GM19193 (cell line): ENCODE measurements around the gene PFKM.

Experiments
- POLR2A ChIP-seq: IDR thresholded peaks from 4 replicates; pipeline ENCODE4 v1.6.1; 2011; ENCODE audit not compliant: insufficient read depth, insufficient read length; ENCODE audit errors: extremely low read depth

The PFKM gene

DNA sequence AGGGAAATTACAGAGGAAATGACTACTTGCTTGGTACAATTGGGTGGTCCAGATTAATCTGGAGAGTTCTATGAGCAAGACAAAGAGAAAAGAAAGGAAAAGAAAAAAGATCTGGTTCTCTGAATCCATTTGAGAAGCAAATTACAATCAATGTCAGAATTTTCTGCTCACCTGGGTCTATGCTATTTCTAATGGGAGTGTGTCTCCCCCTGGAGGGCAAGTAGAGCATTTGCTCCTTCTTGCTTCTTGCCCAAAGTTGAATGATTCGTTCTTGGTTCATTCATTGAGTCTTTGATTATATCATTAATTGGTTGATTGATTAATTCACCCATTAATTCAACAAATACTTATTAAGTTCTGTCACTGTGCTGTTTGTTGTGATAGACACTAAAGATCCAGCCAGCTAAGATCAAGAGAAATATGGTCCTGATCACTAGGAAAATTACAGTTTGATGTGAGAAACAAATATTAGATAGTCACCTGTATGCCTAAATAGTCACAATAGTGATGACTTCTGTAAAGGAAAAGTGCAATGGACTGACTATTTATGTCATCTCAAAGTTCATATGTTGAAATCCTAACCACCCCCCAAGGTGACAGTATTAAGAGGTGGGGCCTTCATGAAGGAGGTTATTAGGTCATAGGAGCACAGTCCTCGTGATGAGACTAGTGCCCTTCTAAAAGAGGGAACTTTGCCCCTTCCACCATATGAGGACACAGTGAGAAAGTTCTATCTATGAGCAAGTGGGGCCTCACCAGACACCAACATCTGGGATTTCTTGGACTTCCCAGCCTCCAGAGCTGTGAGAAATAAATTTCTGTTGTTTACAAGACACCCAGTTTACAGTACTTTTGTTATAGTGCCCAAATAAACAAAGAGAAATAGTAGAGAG, 46.2 kb downstream of the PFKM start:
- TF ChIP-seq POLR2A = no peak

DNA sequence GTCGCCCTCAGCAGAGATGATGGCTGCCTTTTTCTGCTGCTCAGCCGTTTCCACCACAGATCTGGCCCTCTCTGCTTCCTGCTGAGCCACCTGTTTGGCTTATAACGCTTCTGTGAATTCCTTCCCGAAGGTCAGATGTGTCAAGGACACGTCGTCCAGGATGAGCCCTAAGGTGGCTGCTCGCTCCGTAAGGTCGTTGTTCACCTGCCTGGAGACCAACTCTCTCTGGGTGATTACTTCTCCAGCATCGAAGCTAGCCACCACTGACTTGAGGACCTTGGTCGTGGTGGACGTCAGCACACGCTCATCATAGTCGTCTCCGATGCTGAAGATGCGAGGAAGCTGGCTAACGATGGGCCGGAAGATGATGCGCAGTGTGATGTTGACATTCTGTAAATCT, 49.8 kb downstream of the PFKM start:
- TF ChIP-seq POLR2A = no peak

DNA sequence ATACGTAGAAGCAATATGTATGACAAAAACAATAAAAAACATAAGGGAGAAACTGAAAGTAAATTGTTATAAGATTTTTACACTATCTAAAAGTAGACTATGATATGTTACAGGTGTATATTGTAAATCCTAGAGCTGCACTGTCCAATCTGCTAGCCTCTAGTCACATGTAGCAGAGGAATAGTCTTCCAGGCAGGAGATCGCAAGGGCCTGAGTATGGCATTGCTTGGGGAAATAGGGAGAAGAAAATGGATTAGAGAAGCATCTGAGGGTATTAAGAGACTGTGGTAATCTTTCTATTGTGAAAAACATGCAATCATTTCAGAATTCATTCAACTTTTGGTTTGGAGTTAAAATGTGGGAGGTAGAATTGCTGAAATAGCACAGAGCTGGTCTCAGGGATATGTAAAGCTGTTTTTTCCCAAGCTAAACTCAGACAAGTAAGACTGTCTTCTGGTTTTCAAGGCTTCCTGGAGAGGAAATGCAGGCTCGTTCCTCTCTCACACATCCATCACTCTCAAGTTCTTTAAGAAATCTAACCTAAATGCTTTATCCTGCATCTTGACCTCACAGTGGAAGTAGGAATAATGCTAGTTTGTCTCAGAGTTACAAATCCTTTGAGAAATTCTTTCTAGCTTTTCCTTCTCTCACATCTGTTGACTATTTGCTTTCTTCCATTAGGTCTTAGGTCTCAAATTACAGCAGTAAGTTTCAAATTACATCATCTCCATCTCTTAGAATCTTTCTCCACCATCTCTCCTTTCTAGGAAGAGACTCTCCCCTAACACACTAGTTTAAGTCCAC, 56.7 kb downstream of the PFKM start:
- no peak for TF ChIP-seq POLR2A

DNA sequence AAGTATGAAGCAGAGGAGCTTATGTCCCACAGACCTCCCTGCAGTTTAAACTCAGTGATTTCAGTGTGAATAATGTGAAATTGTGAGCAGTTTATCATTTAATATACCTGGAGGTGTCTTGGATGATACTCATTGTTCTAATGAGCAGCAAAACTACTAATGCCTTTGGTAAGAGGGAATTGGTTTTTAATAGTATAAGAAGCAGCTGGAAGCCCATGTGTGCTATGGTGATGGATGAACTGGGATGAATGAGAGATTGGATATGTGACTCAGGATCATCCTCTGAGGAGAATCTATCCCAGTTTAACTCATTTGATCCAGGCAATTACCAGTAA, 57.2 kb downstream of the PFKM start:
- TF ChIP-seq POLR2A = no peak

DNA sequence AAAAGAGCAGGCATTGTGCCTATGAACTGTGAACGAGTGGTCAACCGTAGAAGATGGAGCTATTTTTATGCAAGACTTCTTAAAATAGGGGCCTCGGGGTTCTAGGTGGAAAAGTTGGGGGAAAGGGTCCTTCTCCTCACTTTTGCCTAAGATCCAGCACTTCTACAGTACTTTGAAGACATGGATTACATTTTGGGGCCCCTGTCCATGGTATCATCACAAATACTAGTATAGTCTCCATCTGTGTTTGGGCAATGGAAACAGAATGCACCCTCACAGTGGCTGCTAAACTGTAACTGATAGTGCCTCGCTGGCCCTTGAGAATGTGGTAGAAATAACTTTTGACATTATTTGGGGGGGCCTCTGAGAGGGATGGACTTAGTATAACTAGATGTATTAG, 58.8 kb downstream of the PFKM start:
- TF ChIP-seq POLR2A = no peak

DNA sequence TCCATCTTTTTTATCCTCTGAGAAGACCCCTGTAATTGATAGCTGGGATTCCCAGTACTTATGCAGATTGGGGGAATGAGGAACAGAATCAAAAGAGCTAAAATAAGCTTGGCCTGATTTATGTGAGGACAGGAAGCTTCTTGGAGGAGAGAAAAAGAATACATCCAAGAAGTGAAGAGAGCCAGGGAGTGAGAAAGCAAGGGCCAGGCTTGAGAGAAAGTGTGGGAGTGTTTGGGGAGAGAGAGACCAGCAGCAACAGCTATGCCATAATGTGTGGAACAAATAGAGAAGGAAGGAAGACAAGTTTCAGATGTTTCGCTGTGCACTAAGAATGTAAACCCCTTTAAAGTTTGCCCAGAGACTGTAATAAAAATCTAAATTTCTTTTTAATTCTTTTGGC, 60.3 kb downstream of the PFKM start:
- TF ChIP-seq POLR2A = no peak

DNA sequence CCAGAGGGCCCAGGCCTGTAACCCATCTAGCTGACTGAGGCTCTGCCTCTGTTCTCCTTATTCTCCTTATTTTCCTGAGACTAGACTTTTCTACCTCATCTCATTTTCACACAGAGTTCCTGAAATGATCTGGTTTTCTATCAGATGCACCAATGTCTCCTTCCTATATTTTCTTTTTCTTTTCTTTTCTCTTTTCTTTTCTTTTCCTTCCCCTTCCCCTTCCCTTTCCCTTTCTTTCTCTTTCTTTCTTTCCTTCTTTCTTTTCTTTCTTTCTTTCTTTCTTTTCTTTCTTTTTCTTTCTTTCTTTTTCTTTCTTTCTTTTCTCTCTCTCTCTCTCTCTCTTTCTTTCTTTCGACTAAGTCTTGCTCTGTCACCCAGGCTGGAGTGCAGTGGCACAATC, 61.3 kb downstream of the PFKM start:
- no peak for TF ChIP-seq POLR2A

DNA sequence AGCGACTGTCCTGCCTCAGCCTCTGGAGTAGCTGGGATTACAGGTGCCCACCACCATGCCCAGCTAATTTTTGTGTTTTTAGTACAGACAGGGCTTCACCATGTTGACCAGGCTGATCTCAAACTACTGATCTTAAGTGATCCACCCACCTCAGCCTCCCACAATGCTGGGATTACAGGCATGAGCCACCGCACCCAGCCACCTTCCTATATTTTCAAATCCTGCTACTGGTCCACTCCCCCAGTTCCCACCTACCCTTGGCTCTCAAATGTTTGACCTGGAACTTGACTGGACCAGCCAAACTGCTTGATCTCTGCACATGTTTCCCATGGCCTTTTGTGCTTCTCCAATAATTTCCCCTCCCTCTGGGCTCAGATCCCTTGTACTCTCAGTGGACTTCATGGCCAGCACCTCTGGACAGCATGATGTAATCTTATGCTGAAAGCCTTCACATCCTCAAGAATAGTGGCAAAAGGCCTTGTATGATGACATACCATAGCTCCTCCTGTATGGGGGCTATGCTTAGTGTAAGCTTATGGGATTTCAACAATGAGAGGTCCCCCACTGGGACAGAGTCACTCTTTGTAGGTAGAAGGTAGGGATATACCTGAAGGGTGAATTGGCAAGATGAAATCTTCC, 61.8 kb downstream of the PFKM start:
- no peak for TF ChIP-seq POLR2A

DNA sequence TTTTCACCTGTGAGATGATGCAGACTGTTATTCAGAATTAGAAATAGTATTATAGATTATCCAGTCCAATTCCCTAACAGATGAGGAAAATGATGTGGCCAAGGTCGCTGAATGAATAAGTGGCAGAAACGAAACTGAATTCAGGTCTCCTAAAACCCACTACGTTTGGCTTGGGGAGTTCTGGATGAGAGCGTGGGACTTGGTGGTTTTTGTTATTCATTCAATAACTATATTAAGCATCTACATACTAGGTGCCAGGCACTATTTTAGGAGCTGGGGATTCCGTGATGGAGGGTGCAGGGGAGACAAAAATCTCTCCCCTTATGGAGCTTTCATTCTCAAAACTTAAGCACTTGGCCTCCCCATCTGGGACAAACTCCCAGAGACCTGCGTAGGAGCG, 63.5 kb downstream of the PFKM start:
- TF ChIP-seq POLR2A = no peak

DNA sequence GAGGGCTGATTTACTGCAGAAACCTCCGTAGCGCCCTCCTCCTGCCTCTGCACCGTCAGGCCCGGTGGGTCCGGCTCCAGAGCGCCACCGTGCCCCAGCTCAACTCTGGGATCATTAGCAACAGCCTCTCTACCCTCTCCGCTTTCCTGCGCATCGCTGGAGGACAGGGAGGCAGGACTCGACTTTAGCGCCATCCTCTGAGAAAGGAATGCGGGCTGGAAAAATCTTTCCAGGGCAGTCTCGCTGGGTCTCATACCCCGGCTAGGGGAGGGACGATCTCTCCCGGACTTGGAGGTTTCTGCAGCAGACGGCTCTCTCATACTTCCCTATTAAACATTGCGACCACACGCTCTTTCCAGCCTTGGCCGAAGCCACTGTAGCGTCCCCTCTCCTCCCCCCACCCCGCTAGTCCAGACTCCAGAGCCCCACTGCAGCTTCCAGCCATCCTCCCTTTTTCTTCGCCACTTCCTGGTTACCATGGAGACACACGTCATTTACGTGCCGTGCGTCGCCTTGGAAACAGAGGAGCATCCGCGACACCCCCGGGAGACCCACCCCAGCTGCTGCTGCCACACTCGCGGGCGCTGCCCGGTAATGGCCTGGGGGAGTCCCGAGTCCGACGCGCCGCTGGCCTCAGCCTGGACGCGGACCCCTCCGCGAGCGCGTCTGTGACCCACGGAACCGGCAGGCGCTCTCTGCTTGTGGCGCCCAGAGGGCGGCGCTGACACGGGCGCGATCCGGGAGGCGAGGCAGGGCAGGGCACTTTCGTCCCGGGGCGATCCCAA, 64.1 kb downstream of the PFKM start, which contains the start of gene CCDC184:
CCDC184 (plus strand) TSS at position 554 of the 785 bp plus-strand sequence. CDS start 479 bp downstream, outside the sequence.
- TF ChIP-seq POLR2A = no peak

DNA sequence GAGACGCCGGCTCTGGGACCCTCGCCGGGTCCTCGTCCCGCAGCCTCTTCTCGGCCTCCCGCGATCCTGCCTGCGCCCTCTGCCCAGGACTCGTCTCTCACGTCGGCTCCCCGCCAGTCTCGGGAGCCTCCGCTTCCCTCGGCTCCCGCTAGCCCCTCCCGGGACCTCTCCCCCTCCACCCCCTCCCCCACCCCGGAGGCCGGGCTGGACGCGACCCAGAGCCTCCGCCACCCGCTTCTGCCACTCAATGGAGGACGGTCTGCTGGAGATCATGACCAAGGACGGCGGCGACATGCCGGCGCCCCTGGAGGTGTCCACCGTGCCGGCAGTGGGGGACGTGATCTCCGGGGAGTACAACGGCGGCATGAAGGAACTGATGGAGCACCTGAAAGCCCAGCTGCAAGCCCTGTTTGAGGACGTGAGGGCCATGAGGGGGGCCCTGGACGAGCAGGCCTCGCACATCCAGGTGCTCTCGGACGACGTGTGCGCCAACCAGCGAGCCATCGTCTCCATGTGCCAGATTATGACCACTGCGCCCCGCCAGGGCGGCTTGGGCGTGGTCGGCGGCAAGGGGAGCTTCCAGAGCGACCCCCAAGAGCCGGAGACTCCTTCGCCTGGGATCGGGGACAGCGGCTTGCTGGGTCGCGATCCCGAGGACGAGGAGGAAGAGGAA, 64.8 kb downstream of the PFKM start:
- no peak for TF ChIP-seq POLR2A

DNA sequence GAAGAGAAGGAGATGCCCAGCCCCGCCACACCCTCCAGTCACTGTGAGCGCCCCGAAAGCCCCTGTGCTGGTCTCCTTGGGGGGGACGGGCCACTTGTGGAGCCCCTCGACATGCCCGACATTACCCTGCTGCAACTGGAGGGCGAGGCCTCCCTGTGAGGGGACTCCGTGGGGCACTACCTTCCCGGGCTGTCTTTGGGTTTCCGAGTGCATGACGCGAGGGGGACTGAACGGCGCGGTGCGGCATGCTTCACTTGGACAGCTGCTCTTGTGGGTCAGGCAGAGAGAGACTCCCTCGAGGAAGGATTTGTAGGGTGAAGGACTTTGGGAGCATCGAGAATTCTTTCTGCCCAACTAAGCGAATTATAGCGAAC, 65.4 kb downstream of the PFKM start:
- no peak for TF ChIP-seq POLR2A

DNA sequence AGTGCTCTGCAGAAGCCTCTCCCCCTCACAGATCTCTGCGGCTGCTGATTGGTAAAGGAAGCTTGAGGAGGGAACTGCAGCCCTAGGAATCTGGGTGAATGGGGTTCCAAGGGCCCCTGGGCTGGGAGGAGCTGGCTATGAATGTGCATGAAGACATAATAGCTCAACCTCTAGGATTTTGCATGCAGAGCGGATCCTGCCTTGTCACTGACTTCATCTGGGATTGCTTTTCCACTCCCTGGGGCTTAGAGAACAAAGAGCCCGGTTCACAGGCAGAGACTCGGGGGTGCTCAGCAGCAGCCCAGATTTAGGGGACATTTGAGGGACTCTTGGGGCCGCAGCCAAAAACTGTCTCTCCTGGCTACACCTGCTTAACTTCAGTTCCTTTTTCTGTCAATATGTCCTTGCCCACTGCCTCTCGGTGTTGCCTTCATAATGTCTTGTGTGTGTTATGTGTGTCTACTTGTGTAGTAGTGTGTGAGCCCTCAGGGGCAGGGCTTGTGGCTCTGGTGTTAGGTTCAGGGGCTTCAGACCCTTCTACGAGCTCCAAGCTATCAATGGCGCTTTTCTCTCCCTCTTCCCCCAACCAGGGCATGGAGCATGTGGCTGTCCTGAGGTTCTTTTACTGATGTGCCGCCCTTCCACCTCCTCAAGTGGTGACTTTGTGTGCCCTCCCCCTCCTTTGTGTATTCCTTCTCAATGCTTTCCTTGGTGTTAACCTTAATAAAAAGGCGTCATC, 66.2 kb downstream of the PFKM start:
- TF ChIP-seq POLR2A = no peak
